Heart right ventricle (tissue), 16 donors: ENCODE data around the gene PITPNM1. TPM values are rescaled to one million over a fixed set of nuclear protein-coding genes. Genes with fewer than 3 reads are reported as not detected.
A peak's percentile ranks its signal among the peaks of the same experiment; 100 is the strongest.

Experiments
- ATAC-seq, 8 donors: fragments of 200-7000 bp; cut with Tn5 transposase; one replicate each; pipeline ENCODE4 v1.9.1; 2020; ENCODE audit warnings: mild to moderate bottlenecking in 8 of 8, moderate library complexity in 8 of 8, moderate number of reproducible peaks in 1 of 8
- DNase-seq, 2 donors: peaks; one replicate each; pipeline ENCODE4 v3.0.0-alpha.2; 2020
- H3K27ac ChIP-seq, 10 donors: fragments of 200-600 bp; sonication (generic) in 2 of 10; one replicate each; pipeline versions ENCODE4 v1.5.0 to v1.8.0; 2020 to 2022; ENCODE audit warnings: mild to moderate bottlenecking in 3 of 10
- H3K27me3 ChIP-seq, 7 donors: fragments of 200-600 bp; one replicate each; pipeline ENCODE4 v1.8.0; 2021 to 2022; ENCODE audit warnings: mild to moderate bottlenecking in 2 of 7
- H3K36me3 ChIP-seq, 9 donors: fragments of 200-600 bp; sonication (generic) in 1 of 9; one replicate each; pipeline versions ENCODE4 v1.5.0 to v1.8.0; 2020 to 2022; ENCODE audit warnings: mild to moderate bottlenecking in 2 of 9
- H3K4me1 ChIP-seq, 9 donors: fragments of 200-600 bp; sonication (generic) in 1 of 9; one replicate each; pipeline versions ENCODE4 v1.5.0 to v1.8.0; 2020 to 2022; ENCODE audit warnings: mild to moderate bottlenecking in 4 of 9
- H3K4me3 ChIP-seq, 10 donors: fragments of 200-600 bp; sonication (generic) in 2 of 10; one replicate each; pipeline versions ENCODE4 v1.5.0 to v1.8.0; 2020 to 2022; ENCODE audit warnings: mild to moderate bottlenecking in 7 of 10, moderate library complexity in 2 of 10
- H3K9me3 ChIP-seq, 11 donors: fragments of 200-600 bp in 10 of 11; sonication (generic) in 2 of 11; one replicate each; pipeline versions ENCODE4 v1.5.0 to v1.8.0; 2013 to 2022; ENCODE audit warnings: mild to moderate bottlenecking in 2 of 11, control low read depth in 1 of 11, moderate library complexity in 1 of 11
- WGBS, 2 donors: extraction: QIAGEN DNeasy Blood & Tissue Kit; methylation state at CpG; one replicate each; pipeline ENCODE4 v1.1.7; 2013; ENCODE audit warnings: inconsistent platforms in 1 of 2; 5-methylcytosine and 5-hydroxymethylcytosine counted together
- intact Hi-C, 10 donors: fragments of 100-400 bp; cut with DNase I; formaldehyde crosslinking; loops; one replicate each; pipeline versions ENCODE4 v1.11.1 to v1.14.2; 2022
- polyA plus RNA-seq, 2 donors: library from polyadenylated mRNA; stranded (reverse); fragments of 200-250 nt; gene quantifications; one replicate each; pipeline ENCODE4 v1.2.3, GENCODE V29; 2013
- total RNA-seq, 10 donors: library from RNA; stranded (reverse); fragmentation: NEBNext Ultra II Directional in 3 of 10; extraction: Animal tissue kit (Norgen Biotek cat#: 25700) in 3 of 10; gene quantifications; one replicate each; pipeline versions ENCODE4 v1.2.1 to v1.2.4, GENCODE V29; 2021 to 2023
- TF ChIP-seq, protein P1 (sequence below), 9 donors: fragments of 200-600 bp; sonication (generic) in 2 of 9; IDR thresholded peaks; one replicate each; pipeline versions ENCODE4 v1.5.0 to v1.8.0; 2021 to 2022; ENCODE audit warnings: antibody characterized with exemption in 9 of 9, mild to moderate bottlenecking in 5 of 9, moderate library complexity in 1 of 9
- donor health status: Arrhythmogenic right ventricular cardiomyopathy.
- donor health status: ischemic (EF 13 %, LVEDD 7.1; RV severe dilation, severe dysfunction).
- donor health status: healthy with polysubstance abuse.
- donor health status: DM: no; HTN: yes; CAD: no.
- donor health status: DM: no; HTN: no; CAD: no.
- donor health status: ischemic (EF 25% LVEDD 6.9; RV normal size, moderate dysfunction).
- donor health status: ischemic (EF 25% LVEDD 5.7; RV mildly dilated, moderate dysfunction).
- donor health status: healthy.
- donor health status: DM: yes; HTN: yes; CAD: no.
- donor health status: Ischemic cardiomyopathy.
- donor health status: ischemic (EF 35%, LVEDD 5.7; RV mildly dilated, moderate dysfunction).
- donor health status: nonischemic (EF 11% LVEDD 7.7; RV severe dilation, severe dysfunction).
- donor health status: DM: yes; HTN: yes; CAD: no.
- donor health status: PGD.
- donor health status: ischemic (EF 29% LVEDD 5.4; RV normal size, mild dysfunction).
- donor health status: nonischemic (EF 23%, LVEDD 6.1; RV moderate dilation, normal function).

PITPNM1 gene
- total and polyA plus RNA-seq, 12 donors = 21.3 to 68.9 (median 28.8) TPM

DNA sequence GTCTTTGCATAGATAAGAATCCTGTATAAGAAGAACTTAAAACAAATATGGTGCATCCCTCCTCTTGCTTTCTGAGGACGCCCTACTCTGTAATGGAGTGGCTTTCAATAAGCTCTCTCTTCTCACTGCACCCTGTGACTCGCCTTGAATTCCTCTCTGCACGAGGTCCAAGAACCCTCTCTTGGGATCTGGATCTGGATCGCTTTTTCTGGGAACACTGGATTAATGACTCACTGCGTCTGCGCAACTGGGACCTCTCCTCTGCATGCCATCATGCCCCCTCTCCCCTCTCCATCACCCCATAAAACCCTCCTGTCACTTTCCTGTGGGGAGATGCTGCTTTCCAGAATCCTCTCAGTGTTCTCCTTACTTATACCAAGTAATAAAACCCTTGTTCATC, 33.1 kb upstream of the PITPNM1 start:
- intact Hi-C loops = no loop called here
- no peak overlapping the region for H3K27ac ChIP-seq

DNA sequence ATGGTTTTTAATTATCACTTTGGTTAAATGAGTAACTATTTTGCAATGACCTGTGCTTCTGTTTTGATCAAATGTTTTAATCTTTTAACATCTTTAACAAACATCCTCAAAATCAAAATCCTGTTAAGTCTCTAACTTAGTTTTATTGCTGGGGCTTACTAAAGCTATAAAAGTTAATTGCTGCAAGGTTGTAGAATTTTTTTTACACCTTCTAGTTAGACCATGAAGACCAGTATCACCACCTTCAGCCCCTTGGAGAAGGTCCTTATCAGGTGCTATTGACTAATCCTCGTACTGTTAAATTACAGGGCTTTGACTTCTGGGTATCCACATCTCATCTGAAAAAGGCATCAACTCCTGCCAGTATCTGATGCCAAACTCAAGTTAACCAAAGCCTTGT, 30.4 kb upstream of the PITPNM1 start:
- Histone ChIP-seq H3K27me3 (no peaks in the 10 kb centered on the region), H3K27ac (no peak overlapping the region), H3K9me3 (peaks cover 0 to 27% (median 0%) of the 10 kb centered on the region in 11 donors), H3K4me1 (no peaks in the 10 kb centered on the region), H3K4me3 (no peak overlapping the region), H3K36me3 (no peaks in the 10 kb centered on the region)
- intact Hi-C loops = no loop called here
- DNase-seq (no peak), ATAC-seq (no peak)
- WGBS, 2 donors = 67 to 81% methylated on average over 1 of the region's 1 CpG
- TF ChIP-seq, protein P1, sequence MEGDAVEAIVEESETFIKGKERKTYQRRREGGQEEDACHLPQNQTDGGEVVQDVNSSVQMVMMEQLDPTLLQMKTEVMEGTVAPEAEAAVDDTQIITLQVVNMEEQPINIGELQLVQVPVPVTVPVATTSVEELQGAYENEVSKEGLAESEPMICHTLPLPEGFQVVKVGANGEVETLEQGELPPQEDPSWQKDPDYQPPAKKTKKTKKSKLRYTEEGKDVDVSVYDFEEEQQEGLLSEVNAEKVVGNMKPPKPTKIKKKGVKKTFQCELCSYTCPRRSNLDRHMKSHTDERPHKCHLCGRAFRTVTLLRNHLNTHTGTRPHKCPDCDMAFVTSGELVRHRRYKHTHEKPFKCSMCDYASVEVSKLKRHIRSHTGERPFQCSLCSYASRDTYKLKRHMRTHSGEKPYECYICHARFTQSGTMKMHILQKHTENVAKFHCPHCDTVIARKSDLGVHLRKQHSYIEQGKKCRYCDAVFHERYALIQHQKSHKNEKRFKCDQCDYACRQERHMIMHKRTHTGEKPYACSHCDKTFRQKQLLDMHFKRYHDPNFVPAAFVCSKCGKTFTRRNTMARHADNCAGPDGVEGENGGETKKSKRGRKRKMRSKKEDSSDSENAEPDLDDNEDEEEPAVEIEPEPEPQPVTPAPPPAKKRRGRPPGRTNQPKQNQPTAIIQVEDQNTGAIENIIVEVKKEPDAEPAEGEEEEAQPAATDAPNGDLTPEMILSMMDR (IDR thresholded peaks at IDR 0.05) = no peak

More for the DNA sequence above, 33.1 kb upstream of the PITPNM1 start:
- no peaks in the 10 kb centered on the region for H3K27me3 ChIP-seq
- DNase-seq (no peak), ATAC-seq (peak in 3 of 8 donors; percentile 21 to 59 (median 46))
- TF ChIP-seq, protein P1 (IDR thresholded peaks at IDR 0.05) = no peak
- H3K4me1 ChIP-seq = peaks cover 0 to 5% (median 0%) of the 10 kb centered on the region in 9 donors
- no peaks in the 10 kb centered on the region for H3K36me3 ChIP-seq
- WGBS, 2 donors = 69 to 75% methylated on average over 6 of the region's 6 CpGs
- H3K4me3 ChIP-seq = no peak overlapping the region
- H3K9me3 ChIP-seq = peaks cover 0 to 23% (median 0%) of the 10 kb centered on the region in 11 donors

DNA sequence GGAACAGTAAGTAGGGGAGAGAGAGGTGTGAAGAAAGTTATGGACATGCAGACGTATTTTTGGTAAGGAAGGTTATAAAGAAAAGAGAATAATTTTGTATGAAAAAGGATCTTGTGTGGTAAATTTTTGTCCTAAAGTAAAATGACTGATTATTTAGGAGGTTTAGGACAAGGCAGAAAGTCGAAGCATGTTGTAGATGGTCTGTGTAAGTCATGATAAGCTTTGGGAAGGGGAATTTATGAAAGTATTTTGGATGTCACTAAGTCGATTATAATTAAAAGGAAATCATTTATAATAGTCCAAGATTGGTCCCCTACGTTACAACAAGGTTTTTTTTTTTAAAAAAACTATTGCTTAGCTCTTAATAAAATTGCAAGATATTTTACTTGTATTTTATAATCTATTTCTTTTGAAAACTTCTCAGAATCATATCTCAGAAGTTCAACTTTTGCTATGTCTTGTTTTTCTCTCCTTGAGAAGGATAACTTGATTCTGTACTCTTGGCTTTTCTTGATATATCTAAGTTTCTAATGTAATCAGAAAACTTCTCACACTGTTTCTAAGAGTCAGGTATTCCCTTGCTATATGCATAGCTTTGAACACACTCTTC, 29.0 kb upstream of the PITPNM1 start:
- DNase-seq (no peak), ATAC-seq (no peak)
- 35 to 38% methylated on average over 4 of the region's 4 CpGs for WGBS, 2 donors
- TF ChIP-seq, protein P1 (IDR thresholded peaks at IDR 0.05) = no peak
- Histone ChIP-seq H3K4me3 (no peak overlapping the region), H3K4me1 (no peaks in the 10 kb centered on the region), H3K27me3 (no peaks in the 10 kb centered on the region), H3K27ac (no peak overlapping the region), H3K9me3 (peaks cover 0 to 27% (median 0%) of the 10 kb centered on the region in 11 donors), H3K36me3 (no peaks in the 10 kb centered on the region)
- intact Hi-C loops = no loop called here

DNA sequence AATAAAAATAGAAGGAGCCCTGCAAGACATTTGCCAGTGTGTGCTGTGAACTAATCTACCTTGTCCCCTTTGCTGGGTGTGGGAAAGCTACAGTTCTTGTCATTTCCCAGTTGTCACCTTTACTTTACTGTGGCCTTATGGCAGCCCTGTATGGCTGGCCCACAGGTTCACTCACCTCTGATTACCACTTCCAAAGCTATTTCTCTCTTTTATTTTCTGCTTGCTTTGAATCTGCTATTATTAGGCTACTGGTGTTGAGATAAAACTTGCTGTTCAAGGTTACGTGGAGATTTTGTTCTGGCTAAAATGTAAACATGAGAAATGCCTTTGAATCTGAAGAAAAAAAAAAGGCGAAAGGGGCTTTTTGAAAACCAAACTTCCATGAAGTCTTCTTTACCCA, 27.7 kb upstream of the PITPNM1 start:
- no peaks in the 10 kb centered on the region for H3K4me1 ChIP-seq
- no peak overlapping the region for H3K27ac ChIP-seq
- ATAC-seq = no peak

More for the DNA sequence above, 27.7 kb upstream of the PITPNM1 start:
- intact Hi-C loops = no loop called here
- DNase-seq = no peak
- H3K36me3 ChIP-seq = no peaks in the 10 kb centered on the region
- H3K27me3 ChIP-seq = no peaks in the 10 kb centered on the region
- TF ChIP-seq, protein P1 (IDR thresholded peaks at IDR 0.05) = no peak
- peaks cover 0 to 27% (median 0%) of the 10 kb centered on the region in 11 donors for H3K9me3 ChIP-seq
- 68 to 73% methylated on average over 2 of the region's 2 CpGs for WGBS, 2 donors
- H3K4me3 ChIP-seq = no peak overlapping the region
